Adrenal gland (tissue), 12 donors: ENCODE results near the gene OXSR1. TPM values are rescaled to one million over a fixed set of nuclear protein-coding genes. Genes with fewer than 3 reads are reported as not detected.

Experiments used
- DNase-seq, 7 donors: peaks; one replicate each; pipeline ENCODE4 v3.0.0-alpha.2; 2019 to 2020
- H3K27ac ChIP-seq, 5 donors: fragments of 200-600 bp; sonication (generic) in 4 of 5; 1 replicate in 3 of 5; 2 replicates in 2 of 5; pipeline versions ENCODE4 v1.5.1 to v1.8.0; 2016 to 2020; ENCODE audit warnings: mild to moderate bottlenecking in 1 of 5
- H3K27me3 ChIP-seq: fragments of 200-600 bp; 2 replicates; pipeline ENCODE4 v1.8.0; 2021
- H3K36me3 ChIP-seq, 2 donors: fragments of 200-600 bp; replicated peaks in 1 of 2; 1 replicate in 1 of 2; 2 replicates in 1 of 2; pipeline versions ENCODE4 v1.5.1 to v1.8.0; 2018 to 2022
- H3K4me1 ChIP-seq, 2 donors: fragments of 200-600 bp; replicated peaks in 1 of 2; 1 replicate in 1 of 2; 2 replicates in 1 of 2; pipeline versions ENCODE4 v1.5.1 to v1.8.0; 2018 to 2021
- H3K4me3 ChIP-seq, 4 donors: fragments of 200-600 bp; sonication (generic) in 3 of 4; one replicate each; pipeline ENCODE4 v1.5.1; 2016 to 2018
- H3K9me3 ChIP-seq, 3 donors: fragments of 200-600 bp; sonication (generic) in 1 of 3; replicated peaks in 1 of 3; 1 replicate in 2 of 3; 2 replicates in 1 of 3; pipeline versions ENCODE4 v1.5.1 to v1.8.0; 2016 to 2021
- CTCF ChIP-seq, 6 experiments: fragments of 450-650 bp in 4 of 6; fragments of 200-600 bp in 2 of 6; sonication (generic) in 1 of 6; IDR thresholded peaks; 1 replicate in 5 of 6; 2 replicates in 1 of 6; pipeline versions ENCODE4 v1.5.1 to v1.8.0; 2016 to 2021; ENCODE audit warnings: antibody characterized with exemption in 6 of 6, mild to moderate bottlenecking in 2 of 6, moderate library complexity in 1 of 6
- POLR2A ChIP-seq, 2 donors: fragments of 450-650 bp; IDR thresholded peaks; one replicate each; pipeline ENCODE4 v1.6.1; 2017; ENCODE audit warnings: antibody characterized with exemption in 2 of 2, mild to moderate bottlenecking in 2 of 2, moderate library complexity in 1 of 2
- WGBS, 4 donors: extraction: QIAGEN DNeasy Blood & Tissue Kit in 2 of 4; methylation state at CpG; one replicate each; pipeline versions ENCODE4 v1.1.5 to v1.1.7; 2013 to 2017; 5-methylcytosine and 5-hydroxymethylcytosine counted together
- intact Hi-C, 2 donors: fragments of 100-400 bp; cut with DNase I; formaldehyde crosslinking; loops; one replicate each; pipeline versions ENCODE4 v1.14.1 to v1.15.0; 2022 to 2023
- polyA plus RNA-seq, 3 donors: library from polyadenylated mRNA; stranded (reverse); fragments of 200-250 nt in 2 of 3; fragments of 350-450 nt in 1 of 3; fragmentation: Illumina TruSeq in 1 of 3; extraction: RNeasy Lipid Tissue Mini Kit (QIAGEN cat#74804) in 1 of 3; gene quantifications; one replicate each; pipeline ENCODE4 v1.2.3, GENCODE V29; 2013 to 2014
- total RNA-seq, 9 donors: library from RNA; depleted of rRNA in 4 of 9; stranded (reverse); fragments of >200 nt in 4 of 9; fragments of 120-200 nt in 1 of 9; fragmentation: NEBNext Ultra II Directional in 1 of 9; extraction: Animal tissue kit (Norgen Biotek cat#: 25700) in 1 of 9; gene quantifications; one replicate each; pipeline versions ENCODE4 v1.1.0 to v1.2.4, GENCODE V29; 2013 to 2023
- donor health status: healthy with polysubstance abuse.
- donor health status: Bipolar disorder and iron deficiency.
- donor health status: DM: yes; HTN: yes; CAD: no.
- donor health status: DM: no; HTN: no; CAD: no.
- donor health status: DM: no; HTN: no; CAD: no.
- donor health status: DM: yes; HTN: yes; CAD: no.

OXSR1 gene
- total and polyA plus RNA-seq, 12 donors = 14.8 to 47.5 (median 29.3) TPM

DNA sequence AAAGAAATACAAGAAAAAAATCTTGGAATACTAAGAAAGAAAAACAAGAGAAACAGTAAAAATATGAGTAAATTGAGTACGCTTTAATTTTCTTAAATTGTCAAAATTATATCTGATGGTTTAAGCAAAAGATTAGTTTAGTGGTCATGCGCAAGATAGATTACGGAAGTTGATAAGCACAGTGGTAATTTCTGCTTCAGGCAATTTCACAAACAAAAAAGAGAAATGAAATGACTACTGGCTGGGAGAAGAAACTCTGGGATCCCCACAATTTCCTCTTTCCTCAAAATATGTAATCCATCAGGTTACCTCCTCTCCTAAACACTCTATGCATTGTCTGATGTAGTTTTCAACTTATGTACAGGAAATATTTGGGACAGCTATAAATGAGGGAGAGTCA lies 17.9 kb upstream of the OXSR1 start:
- 81 to 86% (median 83%) methylated on average over 3 of the region's 3 CpGs for WGBS, 4 donors
- H3K27ac ChIP-seq = peak overlapping the region in 2 of 5 donors; percentile 43 to 76
- intact Hi-C loops = loop anchor here in 1 of 2 donors (10.0 kb wide), 1 partner anchor 337 kb away; no protein-coding TSS in a partner anchor

GRCh38 chr3:38148311-38148882 lies 16.9 kb upstream of the OXSR1 start:
- Histone ChIP-seq H3K27ac (peak overlapping the region in 2 of 5 donors; percentile 43 to 76), H3K36me3 (no peaks in the 10 kb centered on the region), H3K4me3 (no peak overlapping the region), H3K9me3 (no peaks in the 10 kb centered on the region), H3K27me3 (no peaks in the 10 kb centered on the region), H3K4me1 (no peaks in the 10 kb centered on the region)
- WGBS, 4 donors = 52 to 80% (median 72%) methylated on average over 5 of the region's 5 CpGs
- DNase-seq = no peak
- no peak for TF ChIP-seq CTCF (IDR thresholded peaks at IDR 0.05)
- no peak for TF ChIP-seq POLR2A (IDR thresholded peaks at IDR 0.05)
- intact Hi-C loops = loop anchor here in 1 of 2 donors (10.0 kb wide), 1 partner anchor 336 kb away; no protein-coding TSS in a partner anchor

More for the DNA sequence above, 17.9 kb upstream of the OXSR1 start:
- peaks cover 0 to 1% of the 10 kb centered on the region in 2 donors for H3K36me3 ChIP-seq
- no peaks in the 10 kb centered on the region for H3K9me3 ChIP-seq
- no peak for DNase-seq
- no peaks in the 10 kb centered on the region for H3K27me3 ChIP-seq
- H3K4me1 ChIP-seq = no peaks in the 10 kb centered on the region
- no peak overlapping the region for H3K4me3 ChIP-seq
- no peak for TF ChIP-seq POLR2A (IDR thresholded peaks at IDR 0.05)
- no peak for TF ChIP-seq CTCF (IDR thresholded peaks at IDR 0.05)

GRCh38 chr3:38149708-38150107 lies 15.6 kb upstream of the OXSR1 start:
- Histone ChIP-seq H3K36me3 (no peaks in the 10 kb centered on the region), H3K9me3 (no peaks in the 10 kb centered on the region), H3K27ac (peak overlapping the region in 2 of 5 donors; percentile 59 to 67), H3K27me3 (no peaks in the 10 kb centered on the region), H3K4me1 (peaks cover 0 to 4% of the 10 kb centered on the region in 2 donors), H3K4me3 (no peak overlapping the region)
- no peak for DNase-seq
- 50 to 71% (median 67%) methylated on average over 3 of the region's 3 CpGs for WGBS, 4 donors
- TF ChIP-seq CTCF (IDR thresholded peaks at IDR 0.05) = no peak
- TF ChIP-seq POLR2A (IDR thresholded peaks at IDR 0.05) = no peak
- intact Hi-C loops = loop anchor here in 1 of 2 donors (10.0 kb wide), 1 partner anchor 335 kb away; no protein-coding TSS in a partner anchor

- Histone ChIP-seq H3K36me3 (no peaks in the 10 kb centered on the region), H3K27me3 (no peaks in the 10 kb centered on the region), H3K4me1 (peaks cover 0 to 4% of the 10 kb centered on the region in 2 donors), H3K27ac (no peak overlapping the region), H3K4me3 (no peak overlapping the region), H3K9me3 (no peaks in the 10 kb centered on the region)
- intact Hi-C loops = no loop called here
- no peak for DNase-seq
- TF ChIP-seq CTCF (IDR thresholded peaks at IDR 0.05) (no peak), POLR2A (IDR thresholded peaks at IDR 0.05) (no peak)
- WGBS, 4 donors = 83 to 92% (median 85%) methylated on average over 3 of the region's 3 CpGs
These were observed 14.4 kb upstream of the OXSR1 start for GRCh38 chr3:38150780-38151528.
